SK-N-SH treated with all-trans-retinoic acid at 6 μM for 48 hours (cell line): Measurements from ENCODE around the gene ST3GAL3.

ENCODE experiments used
- ESRRG ChIP-seq: fragments of 250-450 bp; sonication (Bioruptor Pico); IDR thresholded peaks from 2 replicates; pipeline ENCODE4 v1.6.1; 2021; ENCODE audit warnings: mild to moderate bottlenecking
- ISL1 ChIP-seq: fragments of 250-450 bp; sonication (Bioruptor Pico); IDR thresholded peaks from 2 replicates; pipeline ENCODE4 v2.1.2; 2022; ENCODE audit warnings: mild to moderate bottlenecking, moderate library complexity
- ZC3H10 ChIP-seq: fragments of 250-450 bp; sonication (Bioruptor Pico); IDR thresholded peaks from 2 replicates; pipeline ENCODE4 v1.5.1; 2021; ENCODE audit warnings: mild to moderate bottlenecking, moderate library complexity
- ZFP3 ChIP-seq: fragments of 250-450 bp; sonication (Bioruptor Pico); IDR thresholded peaks from 2 replicates; pipeline ENCODE4 v1.5.0; 2020; ENCODE audit warnings: mild to moderate bottlenecking, moderate library complexity

DNA sequence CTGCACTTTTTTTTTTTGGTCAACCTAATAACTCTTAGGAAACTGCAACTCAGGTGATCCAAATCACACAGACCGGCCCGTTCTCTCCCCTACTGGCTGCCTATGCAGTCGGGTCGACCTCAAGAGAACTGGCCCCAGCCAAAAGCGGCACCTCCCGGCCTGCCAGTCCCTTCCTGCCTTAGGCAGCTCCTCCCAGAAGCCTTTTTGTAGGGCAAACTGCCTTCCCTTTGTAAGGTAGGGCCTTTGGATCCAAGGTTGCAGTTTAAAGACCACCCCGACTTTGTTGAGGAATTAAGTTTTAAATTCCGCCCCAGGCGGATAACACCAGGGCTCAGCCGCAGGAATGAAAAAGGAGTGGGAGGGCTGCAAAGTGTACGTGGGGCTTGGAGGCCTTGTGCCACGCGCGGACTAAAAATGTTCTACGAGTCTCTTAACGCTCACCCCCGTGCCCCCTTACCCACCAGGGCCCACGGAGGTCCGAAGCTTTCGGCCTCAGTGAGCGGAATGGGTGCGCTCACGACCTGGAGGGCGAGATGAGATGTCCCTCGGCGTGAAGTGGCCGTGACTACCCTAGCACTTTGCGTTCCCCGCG is 642 bp upstream of the ST3GAL3 start:
- TF ChIP-seq ESRRG (CRISPR knock-in tag) (0 out of 2 replicates have a peak, but pooled peaks have one; percentile 41), ISL1 (CRISPR knock-in tag) (no peak), ZC3H10 (CRISPR knock-in tag) (no peak), ZFP3 (CRISPR knock-in tag) (no peak)
